NCI-H526 (cell line): Measurements from ENCODE around the gene MAPK8IP1.

Experiments
- DNase-seq, 2 experiments: peaks; one replicate each; lab custom pipeline; 2025; lab: John Stamatoyannopoulos, UW

The MAPK8IP1 gene

DNA sequence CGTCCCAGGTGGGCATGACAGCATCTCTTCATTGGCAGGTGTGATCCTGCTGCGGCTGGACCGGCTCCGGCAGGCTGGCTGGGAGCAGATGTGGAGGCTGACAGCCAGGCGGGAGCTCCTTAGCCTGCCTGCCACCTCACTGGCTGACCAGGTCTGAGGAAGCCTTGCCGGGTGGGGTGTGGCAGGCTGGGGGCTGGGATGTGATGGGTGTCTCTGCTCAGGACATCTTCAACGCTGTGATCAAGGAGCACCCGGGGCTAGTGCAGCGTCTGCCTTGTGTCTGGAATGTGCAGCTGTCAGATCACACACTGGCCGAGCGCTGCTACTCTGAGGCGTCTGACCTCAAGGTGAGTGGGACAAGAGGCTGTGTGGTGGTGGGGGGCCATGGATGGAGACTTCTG is 40.5 kb downstream of the MAPK8IP1 start:
- DNase-seq, result no peak

DNA sequence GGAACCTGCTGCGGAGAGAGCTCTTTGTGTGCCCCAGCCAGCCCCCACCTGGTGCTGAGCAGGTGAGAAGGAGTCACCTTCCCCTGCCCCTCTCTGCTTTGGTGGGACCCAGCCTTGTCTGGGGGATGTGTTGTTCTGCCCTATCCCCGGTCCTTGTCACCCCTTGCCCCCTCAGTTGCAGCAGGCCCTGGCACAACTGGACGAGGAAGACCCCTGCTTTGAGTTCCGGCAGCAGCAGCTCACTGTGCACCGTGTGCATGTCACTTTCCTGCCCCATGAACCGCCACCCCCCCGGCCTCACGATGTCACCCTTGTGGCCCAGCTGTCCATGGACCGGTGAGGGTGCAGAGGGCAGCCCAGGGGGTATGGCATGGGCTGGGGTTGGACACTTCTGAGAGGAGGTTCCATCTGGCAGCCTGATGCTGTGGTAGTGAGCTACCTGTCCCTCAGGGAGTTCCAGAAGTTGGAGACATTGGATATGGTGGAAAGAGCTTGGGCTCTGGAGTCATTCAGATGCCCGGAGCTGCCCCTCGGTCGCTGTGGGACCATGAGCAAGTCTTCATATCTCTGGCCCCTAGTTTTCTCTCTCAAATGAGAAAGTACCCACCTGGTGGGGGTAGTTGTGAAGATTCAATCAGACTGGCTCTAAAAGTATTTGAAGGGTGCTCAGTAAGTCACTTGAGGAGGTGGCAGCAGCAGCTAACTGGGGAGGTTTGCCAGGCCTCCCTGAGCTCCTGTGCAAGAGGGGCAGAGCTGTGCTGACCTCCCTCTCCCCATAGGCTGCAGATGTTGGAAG is 41.3 kb downstream of the MAPK8IP1 start:
- DNase-seq, result no peak

DNA sequence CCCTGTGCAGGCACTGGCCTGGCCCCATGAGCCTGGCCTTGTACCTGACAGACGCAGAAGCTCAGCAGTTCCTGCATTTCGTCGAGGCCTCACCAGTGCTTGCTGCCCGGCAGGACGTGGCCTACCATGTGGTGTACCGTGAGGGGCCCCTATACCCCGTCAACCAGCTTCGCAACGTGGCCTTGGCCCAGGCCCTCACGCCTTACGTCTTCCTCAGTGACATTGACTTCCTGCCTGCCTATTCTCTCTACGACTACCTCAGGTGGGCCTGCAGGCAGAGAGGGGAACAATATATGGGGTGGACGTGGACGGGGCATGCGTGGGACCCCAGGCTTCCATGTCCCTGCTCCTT is 41.9 kb downstream of the MAPK8IP1 start:
- DNase-seq, result no peak

DNA sequence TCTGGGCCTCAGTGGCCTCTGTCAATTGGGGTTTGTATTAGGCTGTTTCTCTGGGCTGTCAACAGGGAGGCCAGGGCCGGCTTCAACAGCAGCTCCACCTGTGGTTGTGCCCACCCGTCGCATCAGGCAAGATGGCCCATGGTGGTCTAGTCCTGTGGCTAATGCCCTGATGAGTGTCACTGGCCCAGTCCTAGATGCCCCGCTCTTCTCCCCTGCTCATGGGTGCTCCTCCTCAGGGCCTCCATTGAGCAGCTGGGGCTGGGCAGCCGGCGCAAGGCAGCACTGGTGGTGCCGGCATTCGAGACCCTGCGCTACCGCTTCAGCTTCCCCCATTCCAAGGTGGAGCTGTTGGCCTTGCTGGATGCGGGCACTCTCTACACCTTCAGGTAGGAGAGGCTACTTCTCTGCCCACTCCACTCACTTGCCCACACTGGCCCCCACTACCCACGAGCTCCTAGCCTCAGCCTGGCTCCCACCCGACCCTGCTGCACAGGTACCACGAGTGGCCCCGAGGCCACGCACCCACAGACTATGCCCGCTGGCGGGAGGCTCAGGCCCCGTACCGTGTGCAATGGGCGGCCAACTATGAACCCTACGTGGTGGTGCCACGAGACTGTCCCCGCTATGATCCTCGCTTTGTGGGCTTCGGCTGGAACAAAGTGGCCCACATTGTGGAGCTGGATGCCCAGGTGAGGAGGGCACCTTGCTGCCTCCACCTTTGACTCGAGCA is 42.4 kb downstream of the MAPK8IP1 start:
- DNase-seq, result no peak

DNA sequence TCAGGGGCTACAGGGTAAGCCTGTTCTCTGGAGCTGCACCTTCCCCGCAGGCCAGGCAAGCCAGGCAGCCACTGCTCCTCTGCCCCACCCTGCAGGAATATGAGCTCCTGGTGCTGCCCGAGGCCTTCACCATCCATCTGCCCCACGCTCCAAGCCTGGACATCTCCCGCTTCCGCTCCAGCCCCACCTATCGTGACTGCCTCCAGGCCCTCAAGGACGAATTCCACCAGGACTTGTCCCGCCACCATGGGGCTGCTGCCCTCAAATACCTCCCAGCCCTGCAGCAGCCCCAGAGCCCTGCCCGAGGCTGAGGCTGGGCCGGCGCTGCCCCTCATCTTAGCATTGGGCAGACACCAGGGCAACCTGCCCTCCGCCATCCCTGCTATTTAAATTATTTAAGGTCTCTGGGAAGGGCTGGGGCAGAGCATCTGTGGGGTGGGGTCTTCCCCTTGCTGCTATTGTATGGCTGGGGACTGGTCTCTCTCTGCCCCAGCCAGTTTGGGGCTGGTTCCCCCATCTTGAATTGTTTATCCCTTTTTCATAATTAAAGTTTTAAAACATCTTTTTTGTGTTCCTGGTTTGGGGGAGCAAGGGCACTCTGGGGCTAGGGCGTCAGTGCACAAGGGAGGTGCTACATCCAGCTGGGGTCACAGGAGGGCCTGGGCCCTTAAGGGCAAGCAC is 43.2 kb downstream of the MAPK8IP1 start:
- DNase-seq, result no peak

DNA sequence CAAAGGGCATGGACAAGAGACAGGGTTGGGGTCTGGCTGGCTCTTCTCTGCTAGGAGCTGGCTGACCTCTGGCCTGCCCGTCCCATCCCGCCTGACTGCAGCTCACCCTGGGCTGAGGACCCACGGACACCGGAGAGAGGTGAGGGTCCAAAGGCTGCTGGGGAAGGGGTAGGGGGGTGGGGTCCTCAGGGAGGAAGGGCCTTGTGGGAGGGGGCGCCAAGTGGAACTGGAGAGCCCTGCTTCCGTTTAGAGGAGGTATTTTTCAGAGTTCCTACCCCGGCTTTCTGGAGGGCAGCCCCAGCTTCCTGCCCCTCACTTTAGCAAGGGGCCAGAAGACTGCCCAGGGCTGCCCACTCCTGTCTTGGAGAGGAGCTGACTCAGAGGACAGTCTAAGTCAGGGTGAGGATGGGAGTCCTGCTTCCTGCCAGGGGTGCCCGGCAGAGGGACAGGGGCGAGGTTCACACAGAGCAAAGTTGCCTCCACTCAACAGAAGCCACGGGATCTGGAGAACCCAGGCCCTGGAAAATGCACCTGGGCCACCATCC is 44.1 kb downstream of the MAPK8IP1 start:
- DNase-seq, result no peak

DNA sequence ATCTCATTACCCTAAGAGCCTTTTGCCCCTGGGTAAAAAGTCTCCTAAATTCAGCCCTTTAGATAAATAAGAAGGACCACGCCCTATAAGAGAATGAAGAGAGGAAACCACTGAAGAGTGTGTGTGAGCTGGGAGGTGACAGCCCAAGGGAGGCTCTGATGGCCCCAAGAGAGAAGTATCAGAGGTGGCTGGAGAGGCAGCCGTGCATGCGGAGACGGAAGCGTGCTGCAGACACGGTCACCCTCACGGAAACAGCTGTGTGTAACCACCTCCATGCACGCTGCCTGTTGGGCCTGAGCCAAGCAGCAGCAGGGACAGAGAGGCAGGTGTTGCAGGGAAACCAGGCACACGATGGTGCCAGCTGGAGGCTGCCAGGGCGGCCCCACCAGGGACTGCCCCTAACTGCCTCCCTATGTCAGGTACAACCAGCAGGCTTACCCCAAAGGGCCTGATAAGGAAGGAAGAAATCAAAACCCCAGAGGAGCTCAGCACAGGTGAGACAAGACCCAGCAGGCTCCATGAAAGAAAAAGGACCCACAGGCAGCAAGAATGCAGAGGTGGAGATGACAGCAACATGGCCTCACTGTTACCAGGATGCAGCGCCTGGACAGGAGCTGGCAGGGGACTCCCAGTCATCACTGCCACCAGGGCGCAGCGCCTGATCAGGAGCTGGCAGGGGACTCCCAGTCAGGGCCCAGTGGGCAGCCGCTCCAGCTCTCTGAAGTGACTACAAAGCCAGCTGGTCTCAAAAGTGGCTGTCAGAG is 44.8 kb downstream of the MAPK8IP1 start:
- DNase-seq, result peak in 1 of 2 experiments; percentile 63

DNA sequence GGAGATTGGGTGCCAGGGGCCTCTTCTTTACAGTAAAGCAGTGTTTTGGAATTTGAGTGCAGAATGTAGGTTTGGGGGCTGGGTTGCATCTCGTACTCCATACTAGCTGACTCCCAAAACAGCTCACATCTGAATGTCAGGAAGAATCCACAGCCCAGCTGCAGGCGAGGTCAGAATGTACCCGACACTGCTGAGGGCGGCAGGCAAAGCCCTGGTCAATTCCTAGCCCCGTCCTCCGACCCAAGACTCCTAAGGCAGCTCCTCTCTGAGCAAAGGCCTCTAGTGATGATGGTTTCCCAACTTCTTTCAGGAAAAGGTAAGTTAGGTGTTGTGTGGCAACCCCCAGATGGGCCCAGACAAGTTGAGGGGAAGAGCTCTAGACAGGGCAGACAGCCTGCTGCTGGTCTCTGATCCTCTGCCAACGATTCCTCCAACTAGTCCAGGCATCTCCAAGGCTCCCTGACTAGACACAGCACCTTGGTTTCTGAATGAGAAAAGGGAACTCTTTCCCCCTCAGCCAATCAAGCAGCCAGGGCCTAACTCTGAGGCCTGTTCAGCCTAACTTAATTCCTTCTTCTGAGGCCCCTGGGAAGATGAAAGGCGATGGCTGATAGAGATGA is 45.6 kb downstream of the MAPK8IP1 start:
- DNase-seq, result no peak

DNA sequence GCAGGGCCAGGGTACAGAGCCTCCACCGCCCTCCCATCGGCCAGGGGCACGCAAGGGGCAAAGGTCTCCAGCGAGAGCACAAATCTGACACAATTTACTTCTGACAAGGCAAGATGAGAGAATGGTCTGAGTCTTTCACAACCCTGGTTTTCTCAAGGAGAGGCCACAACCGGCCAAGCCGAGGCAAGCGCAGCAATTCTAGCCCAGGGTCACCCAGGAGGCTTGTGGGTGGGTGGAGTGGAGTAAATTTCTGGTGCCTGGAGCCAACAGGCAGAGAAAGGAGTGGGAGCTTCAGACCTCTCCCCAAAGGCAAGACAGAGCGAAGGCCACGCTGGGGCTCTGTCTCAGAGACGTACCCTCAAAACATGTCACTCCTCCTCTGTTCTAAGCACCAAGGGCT is 46.3 kb downstream of the MAPK8IP1 start:
- no peak for DNase-seq

DNA sequence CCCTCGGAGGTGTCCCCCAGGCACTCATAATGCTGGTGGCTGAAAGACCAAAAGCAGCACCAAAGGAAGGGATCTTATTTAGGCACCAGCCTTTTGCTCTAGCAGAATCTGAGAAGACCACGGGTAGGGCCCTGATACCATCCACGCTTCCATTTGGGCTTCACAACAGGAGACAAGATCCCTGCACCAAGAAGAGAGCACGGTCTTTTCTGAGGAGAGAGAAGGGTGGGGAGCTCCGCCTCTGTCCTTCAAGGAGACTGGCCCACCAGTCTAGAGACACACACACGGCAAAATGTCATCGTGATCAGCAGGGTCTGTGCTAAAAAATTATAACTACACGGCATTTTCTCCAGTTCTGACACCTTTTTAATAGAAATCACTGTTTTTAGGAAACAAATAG is 46.8 kb downstream of the MAPK8IP1 start:
- no peak for DNase-seq

DNA sequence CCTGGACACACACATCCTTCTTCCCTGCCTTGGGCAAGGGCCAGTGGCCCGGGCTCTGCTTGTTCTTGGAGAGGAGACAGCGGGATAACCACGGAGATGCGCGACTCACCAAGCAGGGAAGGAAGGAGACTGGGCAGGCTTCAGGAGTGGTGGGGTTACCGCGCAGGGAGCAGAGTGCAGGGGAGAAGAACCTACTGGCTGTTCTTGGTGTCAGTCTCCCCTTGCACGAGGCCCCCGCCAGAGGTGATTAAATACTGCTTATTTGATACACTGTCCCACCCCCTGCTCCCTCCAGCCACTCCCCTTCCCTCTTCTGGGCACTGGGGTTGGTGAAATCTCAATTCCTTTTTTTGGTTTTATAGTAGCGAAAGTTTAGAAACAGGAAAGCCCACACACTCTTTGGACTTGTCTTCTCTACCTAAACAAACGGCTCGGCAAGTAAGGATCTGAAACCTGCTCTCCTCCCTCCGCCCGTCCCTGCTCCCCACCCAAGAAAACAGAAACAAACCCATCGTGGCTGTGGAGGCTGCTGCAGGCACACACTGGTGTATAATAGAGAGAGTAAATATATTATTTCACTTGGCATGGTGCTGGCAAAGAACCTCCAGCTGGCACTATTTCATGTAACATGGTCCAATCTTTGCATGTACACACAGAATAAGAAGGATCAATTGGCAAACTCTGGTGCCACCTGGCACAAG is 47.8 kb downstream of the MAPK8IP1 start:
- DNase-seq, result no peak

DNA sequence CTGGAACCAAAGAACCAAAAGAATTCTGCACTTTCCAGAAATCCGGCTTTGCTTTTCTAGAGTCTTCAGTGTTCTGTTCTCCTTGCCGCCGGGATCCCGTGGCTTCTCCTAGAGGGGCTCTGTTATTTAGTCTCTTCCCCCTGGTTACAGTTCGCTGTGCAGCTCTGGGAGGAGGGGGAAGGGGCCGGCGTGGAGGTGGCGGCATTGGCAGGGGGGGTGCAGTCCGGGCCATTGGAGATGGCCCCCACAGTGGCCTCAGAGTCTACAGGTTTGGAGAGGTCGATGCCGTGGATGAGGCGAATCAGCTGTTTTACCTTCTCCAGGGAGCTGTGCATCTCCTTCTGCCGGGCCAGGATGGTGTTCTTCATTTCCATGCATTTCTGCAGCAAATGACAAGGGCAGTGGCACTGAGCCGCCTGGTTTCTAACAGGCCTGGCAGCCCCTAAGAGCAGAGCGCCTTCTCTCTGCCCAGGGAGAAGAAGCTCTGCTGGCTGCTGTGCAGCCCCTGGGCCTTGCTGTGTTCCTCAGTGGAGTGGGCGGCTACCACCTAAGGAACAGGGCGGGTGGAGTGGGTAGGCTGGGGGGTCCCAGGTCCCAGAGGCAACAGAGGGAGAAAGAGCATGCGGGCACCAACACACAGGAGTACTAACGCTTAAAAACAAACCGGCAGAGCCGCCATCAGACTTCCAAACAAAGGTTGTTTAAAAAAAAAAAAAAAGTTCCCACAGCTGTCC is 48.6 kb downstream of the MAPK8IP1 start:
- no peak for DNase-seq

DNA sequence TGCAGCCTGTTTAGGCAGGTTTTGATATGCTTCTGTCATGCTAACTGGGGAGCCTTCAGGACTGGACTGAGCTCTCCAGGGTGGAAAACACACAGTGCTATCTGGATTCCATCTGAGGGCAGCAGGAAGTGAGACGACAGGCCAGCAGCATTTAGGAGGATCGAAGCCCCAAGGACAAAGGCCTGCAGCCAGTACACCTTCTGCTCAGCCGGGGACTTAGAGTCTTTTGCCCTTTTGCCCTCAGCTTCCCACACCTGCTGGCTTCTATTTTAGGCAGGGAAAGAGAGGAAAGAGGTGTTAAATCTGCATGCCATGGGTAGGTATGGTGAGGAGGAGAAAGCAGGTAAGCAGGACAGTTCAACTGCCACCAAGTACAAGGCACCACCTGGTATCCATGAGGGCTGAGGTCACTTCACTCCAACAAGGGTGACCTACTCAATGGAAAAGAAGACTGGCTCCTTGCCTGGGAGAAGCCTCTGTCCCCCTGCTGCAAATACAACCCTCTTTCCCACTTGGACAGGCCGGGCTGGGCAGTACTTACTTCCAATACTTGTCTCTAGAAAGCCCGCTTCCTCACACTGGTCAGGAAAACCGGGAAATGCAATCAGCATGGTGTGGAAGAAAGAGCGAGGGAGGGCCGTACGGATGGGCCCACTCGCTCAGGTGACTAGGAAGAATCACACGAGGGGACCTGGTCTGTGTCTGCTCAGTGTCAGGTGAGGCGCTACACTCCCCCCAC is 49.3 kb downstream of the MAPK8IP1 start:
- no peak for DNase-seq

DNA sequence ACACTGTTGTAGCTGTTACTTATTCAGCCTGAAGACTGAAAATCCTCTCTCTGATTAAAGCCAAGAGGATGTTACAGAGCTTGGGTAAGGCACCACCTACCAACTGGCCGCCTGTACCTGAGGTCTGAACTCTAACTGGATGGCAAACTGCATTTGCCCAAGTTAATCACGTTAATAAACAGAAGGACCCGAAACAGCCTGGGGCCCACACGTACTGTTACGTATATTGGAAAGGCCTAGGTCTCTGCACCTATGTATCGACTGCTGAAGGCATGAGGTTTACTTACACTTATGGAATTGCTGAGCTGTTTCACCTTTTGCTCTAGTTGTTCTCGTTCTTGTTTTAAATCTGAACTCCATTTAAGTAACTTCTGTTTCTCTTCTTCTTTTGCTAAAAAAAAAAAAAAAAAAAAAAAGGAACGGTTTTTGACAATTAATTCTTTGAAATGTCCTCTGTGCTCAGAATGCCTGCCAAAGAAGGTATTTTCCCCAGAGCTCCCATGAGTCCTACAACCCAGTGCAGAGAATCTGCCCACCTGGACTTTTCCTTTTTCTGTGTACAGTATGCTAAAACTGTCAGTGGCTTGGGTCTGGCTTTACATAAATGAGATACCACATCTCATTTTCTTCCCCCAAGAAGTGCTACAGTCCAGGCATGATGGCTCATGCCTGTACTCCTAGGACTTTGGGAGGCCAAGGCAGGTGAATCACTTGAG is 50.1 kb downstream of the MAPK8IP1 start:
- no peak for DNase-seq

DNA sequence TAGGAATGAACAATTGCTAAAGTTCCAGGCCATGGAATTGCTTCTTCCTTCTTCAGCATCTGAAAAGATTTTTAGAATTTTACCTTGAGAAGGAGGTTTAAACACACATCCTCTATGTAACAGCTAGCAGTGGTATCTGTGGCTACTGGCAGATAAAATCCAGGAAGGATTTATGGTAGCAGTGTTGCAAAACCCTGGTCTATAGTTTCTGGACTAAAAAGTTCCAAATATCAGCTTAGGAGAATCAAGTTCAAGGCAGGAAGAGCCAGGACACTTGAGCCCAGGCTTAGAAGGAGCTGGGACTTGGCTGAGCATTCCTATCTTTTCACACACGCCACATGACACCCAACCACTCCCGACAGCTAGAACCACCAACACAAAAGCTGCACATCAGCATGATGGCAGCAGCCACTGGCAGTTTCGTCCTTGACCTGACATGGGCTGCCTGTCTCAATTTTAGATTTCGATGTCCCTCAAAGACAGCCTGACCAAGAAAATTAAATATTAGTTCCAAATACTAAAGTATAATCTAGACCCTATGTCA is 51.1 kb downstream of the MAPK8IP1 start:
- DNase-seq, result no peak

DNA sequence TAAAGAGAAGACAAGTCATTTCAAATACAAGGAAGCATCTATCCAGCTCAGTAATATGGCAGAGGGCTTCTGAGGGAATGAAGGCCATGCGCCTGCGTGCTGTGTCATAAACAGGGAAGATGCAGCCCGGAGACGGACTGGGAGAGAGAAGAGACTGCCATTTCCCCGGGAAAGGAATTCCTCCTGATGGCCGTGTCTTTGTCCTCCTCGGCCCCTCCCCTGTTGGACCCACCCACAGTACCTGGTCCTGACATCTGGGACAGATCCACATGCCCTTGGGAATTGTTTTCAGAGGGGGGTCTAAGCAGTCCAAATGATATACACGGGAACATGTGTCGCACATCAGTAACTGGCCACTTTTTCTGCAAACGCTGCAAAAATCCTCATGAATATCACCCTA is 52.5 kb downstream of the MAPK8IP1 start:
- no peak for DNase-seq

DNA sequence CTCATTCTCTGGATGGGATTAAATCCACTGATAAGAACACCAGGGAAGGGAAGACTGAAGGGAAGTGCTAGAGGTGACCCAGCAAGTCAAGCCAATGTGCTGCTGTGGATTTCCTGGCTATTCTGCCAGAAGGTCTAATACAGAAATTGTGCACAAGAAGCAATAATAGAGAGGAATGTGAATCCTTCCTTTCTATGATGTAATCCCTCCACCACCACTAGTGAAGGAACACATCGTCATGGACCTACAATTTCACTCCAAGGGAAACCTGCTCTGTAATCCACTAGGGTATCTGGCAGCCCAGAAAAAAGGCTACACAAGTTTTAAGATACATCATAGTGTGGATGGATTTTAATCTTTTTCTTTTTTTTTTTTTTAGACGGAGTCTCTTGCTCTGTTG is 54.4 kb downstream of the MAPK8IP1 start:
- DNase-seq, result no peak

DNA sequence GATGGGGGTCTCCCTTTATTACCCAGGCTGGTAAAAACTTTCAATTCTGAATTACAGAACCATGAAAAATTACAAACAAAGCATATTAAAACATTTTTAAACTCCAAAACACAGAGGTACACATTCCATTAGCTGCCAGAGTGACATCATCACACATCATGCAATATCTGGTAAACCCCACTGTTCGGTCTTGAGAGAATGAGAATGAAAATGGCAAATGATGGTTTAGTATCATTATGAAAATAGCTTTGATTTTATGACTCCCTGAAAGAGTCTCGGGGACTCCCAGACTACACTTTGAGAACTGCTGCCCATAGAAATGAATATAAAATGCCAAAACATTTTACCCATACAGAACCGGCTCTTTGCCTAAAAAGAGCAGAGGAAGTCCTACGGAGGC is 55.8 kb downstream of the MAPK8IP1 start:
- no peak for DNase-seq

DNA sequence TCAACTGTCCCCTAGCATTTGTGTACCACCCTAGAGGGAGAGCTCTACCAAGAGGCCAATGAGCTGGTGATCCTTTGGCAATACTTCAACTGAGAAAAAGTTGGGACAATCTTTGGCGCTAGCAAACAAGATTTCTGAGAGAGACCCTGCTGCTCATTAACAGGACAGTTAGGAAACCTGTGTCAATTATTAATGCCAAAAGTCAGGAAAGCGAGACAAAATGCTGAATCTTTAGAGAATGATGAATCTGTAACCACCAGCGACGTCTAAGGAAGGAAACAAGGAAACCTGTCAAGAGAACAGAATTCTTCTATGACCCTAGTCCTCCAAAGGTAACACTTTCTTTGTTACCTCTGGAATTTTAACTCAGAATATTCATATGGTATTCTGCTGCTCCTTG is 56.9 kb downstream of the MAPK8IP1 start:
- no peak for DNase-seq
